PC-9 (cell line): ENCODE results near the gene ALDH3B2. TPM values are rescaled to one million over a fixed set of nuclear protein-coding genes. Genes with fewer than 3 reads are reported as not detected.
"Not testable (repeated sequence)": the region's sequence is repeated elsewhere in the genome, so short reads cannot be mapped to it uniquely, and the experiment has no call there.

Experiments
- BruUV-seq: library from RNA; stranded (reverse); fragments of 400-500 nt; replicated peaks from 2 replicates; lab custom pipeline; 2021; lab: Mats Ljungman, UMichigan
- CTCF ChIA-PET: fragments of 300-600 bp; sonication (Branson Sonifier 250); formaldehyde crosslinking; loops from one replicate; lab custom pipeline; 2022; ENCODE audit warnings: antibody characterized with exemption; lab: Charles Lee
- POLR2A ChIA-PET: fragments of 300-600 bp; sonication (Branson Sonifier 250); formaldehyde crosslinking; loops from one replicate; lab custom pipeline; 2022; ENCODE audit warnings: antibody characterized with exemption; ENCODE audit not compliant: unreplicated experiment; lab: Charles Lee
- DNase-seq, 2 experiments: peaks; one replicate each; pipeline versions ENCODE4 v3.0.0 to v3.0.0-alpha.2; 2015 to 2022; ENCODE audit warnings: mixed read lengths in 1 of 2
- H2AFZ ChIP-seq: fragments of 200-600 bp; sonication (generic); 2 replicates; pipeline ENCODE4 v1.8.1; 2017; ENCODE audit warnings: antibody characterized with exemption
- H3F3A ChIP-seq: fragments of 200-600 bp; sonication (generic); 2 replicates; pipeline ENCODE4 v1.8.1; 2017; ENCODE audit warnings: antibody characterized with exemption, mild to moderate bottlenecking, low read depth; ENCODE audit not compliant: insufficient read depth
- H3K27ac ChIP-seq: fragments of 200-600 bp; sonication (generic); 2 replicates; pipeline ENCODE4 v1.6.1; 2016; ENCODE audit warnings: mixed run types
- H3K27me3 ChIP-seq: fragments of 200-600 bp; sonication (generic); 2 replicates; pipeline ENCODE4 v1.6.1; 2016; ENCODE audit warnings: low read depth, mixed run types; ENCODE audit not compliant: insufficient read depth
- H3K36me3 ChIP-seq: fragments of 200-600 bp; sonication (generic); 2 replicates; pipeline ENCODE4 v1.6.1; 2016; ENCODE audit warnings: low read depth, mixed run types
- H3K4me1 ChIP-seq: fragments of 200-600 bp; sonication (generic); replicated peaks from 2 replicates; pipeline ENCODE4 v1.6.1; 2016; ENCODE audit warnings: mixed run types; ENCODE audit not compliant: insufficient read depth
- H3K4me2 ChIP-seq: fragments of 200-600 bp; sonication (generic); 2 replicates; pipeline ENCODE4 v1.6.1; 2017; ENCODE audit warnings: mixed run types
- H3K4me3 ChIP-seq: fragments of 200-600 bp; sonication (generic); 2 replicates; pipeline ENCODE4 v1.6.1; 2016; ENCODE audit warnings: mixed run types
- H3K79me2 ChIP-seq: fragments of 200-600 bp; sonication (generic); 2 replicates; pipeline ENCODE4 v1.6.1; 2017; ENCODE audit warnings: low read depth, mixed run types
- H3K9me2 ChIP-seq: fragments of 200-600 bp; sonication (generic); 2 replicates; pipeline ENCODE4 v1.8.1; 2017; ENCODE audit warnings: mild to moderate bottlenecking; ENCODE audit not compliant: insufficient read depth
- H3K9me3 ChIP-seq: fragments of 200-600 bp; sonication (generic); 2 replicates; pipeline ENCODE4 v1.8.1; 2016; ENCODE audit warnings: low read depth; ENCODE audit not compliant: insufficient read depth
- H4K20me1 ChIP-seq: fragments of 200-600 bp; sonication (generic); 2 replicates; pipeline ENCODE4 v1.8.1; 2017; ENCODE audit not compliant: insufficient read depth
- CTCF ChIP-seq: fragments of 200-600 bp; sonication (generic); conservative IDR thresholded peaks from 2 replicates; pipeline ENCODE4 v1.6.1; 2017; ENCODE audit warnings: mixed run types, antibody characterized with exemption, mild to moderate bottlenecking, moderate library complexity
- EZH2 ChIP-seq: fragments of 200-600 bp; sonication (generic); IDR thresholded peaks from 2 replicates; pipeline ENCODE4 v1.8.0; 2017; ENCODE audit warnings: antibody characterized with exemption, low read depth
- intact Hi-C: fragments of 100-400 bp; cut with micrococcal nuclease; formaldehyde crosslinking; loops from one replicate; pipeline ENCODE4 v1.10.0; 2022; ENCODE audit not compliant: unreplicated experiment
- total RNA-seq: library from RNA; stranded (reverse); gene quantifications from 2 replicates; pipeline ENCODE4 v1.2.3, GENCODE V29; 2021

Gene ALDH3B2
- total RNA-seq, 1 experiment from 2014 or later = 9.8 TPM

GRCh38 chr11:67662835-67663531 lies 11.4 kb downstream of the ALDH3B2 start:
- no TSS peak for BruUV-seq
- intact Hi-C loops = loop anchor here (10.0 kb wide), 1 partner anchor 132 kb away; no protein-coding TSS in a partner anchor
- no peak overlapping the region for H3K4me2 ChIP-seq
- no peak overlapping the region for H2AFZ ChIP-seq
- H3K79me2 ChIP-seq = no peaks in the 10 kb centered on the region
- no peaks in the 10 kb centered on the region for H3K9me3 ChIP-seq
- no peaks in the 10 kb centered on the region for H3K36me3 ChIP-seq
- no peak for DNase-seq
- no peaks in the 10 kb centered on the region for H3K27me3 ChIP-seq
- H3K9me2 ChIP-seq = no peaks in the 10 kb centered on the region
- POLR2A ChIA-PET = no interaction called here
- peaks cover 7% of the 10 kb centered on the region; the same call in 1 of the 2 replicates for H3K4me1 ChIP-seq
- no peak overlapping the region for H3K4me3 ChIP-seq
- H3K27ac ChIP-seq = no peak overlapping the region
- CTCF ChIA-PET = interaction anchor here (0.6 kb wide), 1 partner anchor 109 kb away, joined by 3 read pairs; no protein-coding TSS in a partner anchor
- TF ChIP-seq CTCF (no peak), EZH2 (no peak)
- no peaks in the 10 kb centered on the region for H4K20me1 ChIP-seq
- H3F3A ChIP-seq = peaks cover 4% of the 10 kb centered on the region; the same call in 1 of the 2 replicates

- no peaks in the 10 kb centered on the region for H3K27me3 ChIP-seq
- no TSS peak for BruUV-seq
- CTCF ChIA-PET = no interaction called here
These were observed 12.1 kb downstream of the ALDH3B2 start for GRCh38 chr11:67662142-67662834.

GRCh38 chr11:67660752-67661151 lies 13.7 kb downstream of the ALDH3B2 start:
- intact Hi-C loops = loop anchor here (10.0 kb wide), 1 partner anchor 134 kb away; no protein-coding TSS in a partner anchor

More at GRCh38 chr11:67662142-67662834, 12.1 kb downstream of the ALDH3B2 start:
- no peaks in the 10 kb centered on the region for H3K9me3 ChIP-seq
- H4K20me1 ChIP-seq = no peaks in the 10 kb centered on the region
- H2AFZ ChIP-seq = no peak overlapping the region
- POLR2A ChIA-PET = no interaction called here
- H3K79me2 ChIP-seq = no peaks in the 10 kb centered on the region
- no peak overlapping the region for H3K4me3 ChIP-seq
- H3K9me2 ChIP-seq = no peaks in the 10 kb centered on the region
- DNase-seq = no peak
- peaks cover 7% of the 10 kb centered on the region; the same call in 1 of the 2 replicates for H3K4me1 ChIP-seq
- H3F3A ChIP-seq = peaks cover 4% of the 10 kb centered on the region; the same call in 1 of the 2 replicates
- no peaks in the 10 kb centered on the region for H3K36me3 ChIP-seq
- H3K27ac ChIP-seq = no peak overlapping the region
- H3K4me2 ChIP-seq = no peak overlapping the region
- TF ChIP-seq CTCF (no peak), EZH2 (no peak)
- intact Hi-C loops = loop anchor here (10.0 kb wide), 1 partner anchor 133 kb away; no protein-coding TSS in a partner anchor

More at GRCh38 chr11:67660752-67661151, 13.7 kb downstream of the ALDH3B2 start:
- DNase-seq, H3K9me3 ChIP-seq, H4K20me1 ChIP-seq, H3K27ac ChIP-seq, H3K79me2 ChIP-seq, H3K4me1 ChIP-seq, H2AFZ ChIP-seq, H3K4me3 ChIP-seq, H3K36me3 ChIP-seq, POLR2A ChIA-PET, H3K4me2 ChIP-seq, H3K27me3 ChIP-seq, CTCF ChIA-PET, BruUV-seq, H3K9me2 ChIP-seq, H3F3A ChIP-seq: not testable (repeated sequence)
